IMR-90 (cell line): ENCODE results near the gene DENND1A.

ENCODE experiments used
- BHLHE40 ChIP-seq: fragments of 150-350 bp; IDR thresholded peaks from 2 replicates; pipeline ENCODE4 v1.6.1; 2016; ENCODE audit warnings: mild to moderate bottlenecking, low read depth, low read length
- CEBPB ChIP-seq: IDR thresholded peaks from 2 replicates; pipeline ENCODE4 v1.6.1; 2012; ENCODE audit warnings: low read depth, low read length, improper control_type of control experiment
- CHD1 ChIP-seq: IDR thresholded peaks from 2 replicates; pipeline ENCODE4 v1.6.1; 2012; ENCODE audit warnings: low read depth, low read length, improper control_type of control experiment
- MAFK ChIP-seq: IDR thresholded peaks from 2 replicates; pipeline ENCODE4 v1.6.1; 2012; ENCODE audit warnings: low read depth, low read length, improper control_type of control experiment
- MAZ ChIP-seq: IDR thresholded peaks from 2 replicates; pipeline ENCODE4 v1.6.1; 2012; ENCODE audit warnings: low read depth, mild to moderate bottlenecking, low read length, improper control_type of control experiment, moderate library complexity, borderline replicate concordance
- NFE2L2 ChIP-seq: fragments of 150-350 bp; IDR thresholded peaks from 2 replicates; pipeline ENCODE4 v1.6.1; 2016; ENCODE audit warnings: low read depth, mild to moderate bottlenecking, low read length
- POLR2A ChIP-seq: IDR thresholded peaks from 2 replicates; pipeline ENCODE4 v1.6.1; 2012; ENCODE audit warnings: mild to moderate bottlenecking, low read depth, low read length
- RCOR1 ChIP-seq: IDR thresholded peaks from 2 replicates; pipeline ENCODE4 v1.6.1; 2012; ENCODE audit warnings: mild to moderate bottlenecking, low read length, improper control_type of control experiment; ENCODE audit not compliant: insufficient replicate concordance
- RFX5 ChIP-seq: IDR thresholded peaks from 2 replicates; pipeline ENCODE4 v1.8.0; 2012; ENCODE audit warnings: low read depth, mild to moderate bottlenecking, low read length, moderate library complexity
- SMC3 ChIP-seq: fragments of 150-350 bp; IDR thresholded peaks from 2 replicates; pipeline ENCODE4 v1.6.1; 2016; ENCODE audit warnings: low read depth, mild to moderate bottlenecking, antibody characterized with exemption, low read length, moderate library complexity
- TF ChIP-seq, protein P1 (sequence below): conservative IDR thresholded peaks from 2 replicates; pipeline ENCODE4 v1.5.1; 2012; ENCODE audit warnings: mild to moderate bottlenecking, low read depth, low read length, improper control_type of control experiment
- TF ChIP-seq, protein P2 (sequence below): fragments of 150-350 bp; IDR thresholded peaks from 2 replicates; pipeline ENCODE4 v1.6.1; 2017; ENCODE audit warnings: mild to moderate bottlenecking, antibody characterized with exemption, low read length, low read depth
- TF ChIP-seq, protein P3 (sequence below): fragments of 150-350 bp; IDR thresholded peaks from 2 replicates; pipeline ENCODE4 v1.6.1; 2016; ENCODE audit warnings: low read depth, mild to moderate bottlenecking, low read length, moderate library complexity, borderline replicate concordance

DNA sequence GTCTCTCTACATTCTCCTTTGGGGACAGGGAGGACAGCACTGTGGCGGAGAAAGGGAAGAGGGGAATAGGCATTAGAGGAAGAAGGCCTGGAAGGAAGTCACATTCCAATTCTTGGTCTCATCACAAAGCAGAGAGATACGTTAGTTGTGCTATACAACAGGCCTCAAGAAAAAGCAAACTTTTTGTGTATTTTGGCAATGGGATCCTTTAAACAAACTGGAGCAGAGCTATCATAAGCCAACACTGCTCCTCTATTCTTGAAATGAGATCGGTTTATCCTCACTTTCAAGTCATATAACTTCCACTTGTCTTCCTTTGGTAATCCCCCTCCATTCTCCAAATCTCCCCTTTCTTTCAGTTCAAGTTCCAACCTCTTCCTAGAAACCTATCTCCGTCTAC is 6.5 kb downstream of the DENND1A start:
- TF ChIP-seq, protein P1, sequence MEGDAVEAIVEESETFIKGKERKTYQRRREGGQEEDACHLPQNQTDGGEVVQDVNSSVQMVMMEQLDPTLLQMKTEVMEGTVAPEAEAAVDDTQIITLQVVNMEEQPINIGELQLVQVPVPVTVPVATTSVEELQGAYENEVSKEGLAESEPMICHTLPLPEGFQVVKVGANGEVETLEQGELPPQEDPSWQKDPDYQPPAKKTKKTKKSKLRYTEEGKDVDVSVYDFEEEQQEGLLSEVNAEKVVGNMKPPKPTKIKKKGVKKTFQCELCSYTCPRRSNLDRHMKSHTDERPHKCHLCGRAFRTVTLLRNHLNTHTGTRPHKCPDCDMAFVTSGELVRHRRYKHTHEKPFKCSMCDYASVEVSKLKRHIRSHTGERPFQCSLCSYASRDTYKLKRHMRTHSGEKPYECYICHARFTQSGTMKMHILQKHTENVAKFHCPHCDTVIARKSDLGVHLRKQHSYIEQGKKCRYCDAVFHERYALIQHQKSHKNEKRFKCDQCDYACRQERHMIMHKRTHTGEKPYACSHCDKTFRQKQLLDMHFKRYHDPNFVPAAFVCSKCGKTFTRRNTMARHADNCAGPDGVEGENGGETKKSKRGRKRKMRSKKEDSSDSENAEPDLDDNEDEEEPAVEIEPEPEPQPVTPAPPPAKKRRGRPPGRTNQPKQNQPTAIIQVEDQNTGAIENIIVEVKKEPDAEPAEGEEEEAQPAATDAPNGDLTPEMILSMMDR, result no peak
- TF ChIP-seq BHLHE40, result no peak
- no peak for TF ChIP-seq POLR2A
- no peak for TF ChIP-seq RFX5
- no peak for TF ChIP-seq MAZ
- TF ChIP-seq RCOR1, result no peak
- TF ChIP-seq SMC3, result no peak
- TF ChIP-seq CEBPB, result no peak
- TF ChIP-seq MAFK, result no peak
- TF ChIP-seq, protein P2, sequence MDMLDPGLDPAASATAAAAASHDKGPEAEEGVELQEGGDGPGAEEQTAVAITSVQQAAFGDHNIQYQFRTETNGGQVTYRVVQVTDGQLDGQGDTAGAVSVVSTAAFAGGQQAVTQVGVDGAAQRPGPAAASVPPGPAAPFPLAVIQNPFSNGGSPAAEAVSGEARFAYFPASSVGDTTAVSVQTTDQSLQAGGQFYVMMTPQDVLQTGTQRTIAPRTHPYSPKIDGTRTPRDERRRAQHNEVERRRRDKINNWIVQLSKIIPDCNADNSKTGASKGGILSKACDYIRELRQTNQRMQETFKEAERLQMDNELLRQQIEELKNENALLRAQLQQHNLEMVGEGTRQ, result no peak
- TF ChIP-seq, protein P3, sequence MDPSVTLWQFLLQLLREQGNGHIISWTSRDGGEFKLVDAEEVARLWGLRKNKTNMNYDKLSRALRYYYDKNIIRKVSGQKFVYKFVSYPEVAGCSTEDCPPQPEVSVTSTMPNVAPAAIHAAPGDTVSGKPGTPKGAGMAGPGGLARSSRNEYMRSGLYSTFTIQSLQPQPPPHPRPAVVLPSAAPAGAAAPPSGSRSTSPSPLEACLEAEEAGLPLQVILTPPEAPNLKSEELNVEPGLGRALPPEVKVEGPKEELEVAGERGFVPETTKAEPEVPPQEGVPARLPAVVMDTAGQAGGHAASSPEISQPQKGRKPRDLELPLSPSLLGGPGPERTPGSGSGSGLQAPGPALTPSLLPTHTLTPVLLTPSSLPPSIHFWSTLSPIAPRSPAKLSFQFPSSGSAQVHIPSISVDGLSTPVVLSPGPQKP, result no peak
- TF ChIP-seq NFE2L2, result no peak
- TF ChIP-seq CHD1, result no peak
